Measurements from ENCODE around the gene SLC22A17.
"Not testable (repeated sequence)": the region's sequence is repeated elsewhere in the genome, so short reads cannot be mapped to it uniquely, and the experiment has no call there.

SLC22A17 gene

DNA sequence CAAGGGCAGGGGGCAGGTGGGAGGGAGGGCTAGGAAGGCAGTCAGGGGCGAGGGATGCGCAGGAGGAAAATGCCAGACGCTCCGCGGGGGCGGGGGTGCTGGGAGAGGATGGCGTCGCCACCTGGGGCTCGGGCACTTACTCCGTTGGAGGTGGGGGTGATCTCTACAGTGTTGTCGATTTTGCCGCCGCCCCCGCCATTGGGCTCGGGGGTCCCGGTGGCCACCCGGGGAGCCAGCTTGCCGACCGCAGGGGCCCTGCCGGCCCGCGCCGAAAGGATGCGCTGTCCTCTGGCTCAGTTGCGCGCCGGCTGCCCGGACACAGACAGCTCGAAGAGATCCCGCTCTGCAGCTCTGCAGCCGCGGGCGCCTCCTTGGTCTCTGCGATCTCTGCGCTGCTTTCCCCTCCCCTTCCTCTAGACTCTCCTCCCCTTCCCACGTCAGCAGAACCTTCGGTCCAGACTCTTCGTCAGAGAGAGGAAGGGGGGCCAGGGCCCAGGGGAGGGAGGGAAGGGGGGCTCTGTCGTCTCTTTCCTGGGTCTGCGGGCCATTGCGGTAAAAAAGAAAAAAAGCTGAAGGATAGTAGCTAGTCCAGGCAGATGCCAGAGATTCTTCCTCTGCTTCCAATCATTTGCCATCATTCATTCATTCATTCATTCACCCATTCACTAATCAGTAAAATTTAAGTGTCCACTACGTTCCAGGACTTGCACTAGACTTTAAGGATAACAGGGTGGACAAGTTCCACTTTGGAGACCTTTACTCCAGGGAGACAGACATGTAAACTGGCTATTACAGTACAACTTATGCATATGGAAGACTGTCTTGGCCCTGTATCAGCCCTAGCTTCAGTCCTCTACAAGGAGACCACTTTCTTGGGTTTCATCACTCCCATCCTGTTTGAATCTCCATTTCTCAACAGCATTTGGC is at the start of gene SLC22A17:
TSS of gene SLC22A17 (minus strand) at position 382 of the 927 bp plus-strand sequence.
- DNase-seq: peak; percentile 47

DNA sequence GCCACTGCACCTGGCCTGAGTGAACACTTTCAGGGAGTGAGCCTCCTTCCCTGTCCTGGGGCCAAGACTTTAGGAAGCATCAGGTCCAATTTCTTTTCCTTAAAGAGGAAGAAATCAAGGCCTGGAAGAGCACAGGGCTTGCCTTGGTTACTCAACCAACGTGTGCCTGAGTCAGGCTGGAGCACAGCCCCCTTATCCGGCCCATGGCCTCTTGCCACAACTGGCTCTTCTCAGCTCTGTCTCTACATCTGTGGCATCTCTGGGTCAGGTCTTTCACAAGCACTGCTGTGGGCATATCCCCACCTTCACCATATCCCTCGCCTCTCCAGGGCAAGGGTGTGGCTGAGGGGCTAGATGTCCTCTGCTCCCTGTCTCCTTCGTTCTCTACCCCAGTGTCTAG is 48.6 kb upstream of the SLC22A17 start:
- no peak for DNase-seq

DNA sequence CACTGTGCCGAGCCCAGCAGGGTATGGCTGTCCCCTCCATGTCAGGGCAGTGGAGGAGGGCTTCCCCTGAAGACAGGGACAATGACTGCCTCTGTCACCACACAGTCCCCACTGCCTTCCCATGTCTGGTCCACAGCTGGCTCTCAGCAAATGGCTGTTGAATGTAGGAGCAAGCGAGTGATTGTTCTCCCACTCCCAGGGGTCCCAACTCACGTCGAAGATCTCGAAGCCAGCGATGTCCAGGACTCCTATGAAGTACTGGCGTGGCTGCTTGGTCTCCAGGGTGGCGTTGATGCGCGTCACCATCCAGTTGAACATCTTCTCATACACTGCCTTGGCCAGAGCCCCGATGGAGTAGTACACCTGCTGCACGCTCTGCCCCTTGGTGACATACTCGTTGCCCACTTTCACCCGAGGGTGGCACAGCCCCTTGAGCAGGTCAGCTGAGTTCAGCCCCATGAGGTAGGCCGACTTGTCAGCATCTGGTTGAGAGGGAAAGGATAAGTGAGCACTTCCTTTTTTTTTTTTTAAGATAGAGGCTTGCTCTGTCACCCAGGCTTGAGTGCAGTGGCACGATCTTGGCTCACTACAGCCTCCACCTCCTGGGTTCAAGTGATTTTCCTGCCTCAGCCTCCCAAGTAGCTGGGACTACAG is 47.9 kb upstream of the SLC22A17 start:
- not testable (repeated sequence) for DNase-seq

DNA sequence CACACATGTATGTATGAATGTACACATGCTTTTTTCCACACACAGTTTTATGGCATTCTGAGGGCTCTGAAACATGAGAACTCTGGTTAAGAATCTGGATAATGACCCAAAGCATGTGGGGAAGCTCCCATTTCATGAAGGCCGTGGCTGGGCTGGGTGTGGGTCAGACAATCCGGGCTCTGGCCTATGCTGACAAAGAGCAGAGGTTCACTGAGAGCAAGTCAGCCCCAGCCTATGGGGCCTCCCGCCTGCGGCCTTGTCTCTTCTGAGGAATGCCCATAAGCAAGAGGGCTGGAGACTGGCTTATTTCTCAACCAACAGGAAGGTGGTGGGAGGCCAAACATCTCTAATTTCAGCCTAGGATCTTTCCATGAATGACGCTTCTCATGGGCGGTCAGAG is 46.9 kb upstream of the SLC22A17 start:
- DNase-seq: no peak

DNA sequence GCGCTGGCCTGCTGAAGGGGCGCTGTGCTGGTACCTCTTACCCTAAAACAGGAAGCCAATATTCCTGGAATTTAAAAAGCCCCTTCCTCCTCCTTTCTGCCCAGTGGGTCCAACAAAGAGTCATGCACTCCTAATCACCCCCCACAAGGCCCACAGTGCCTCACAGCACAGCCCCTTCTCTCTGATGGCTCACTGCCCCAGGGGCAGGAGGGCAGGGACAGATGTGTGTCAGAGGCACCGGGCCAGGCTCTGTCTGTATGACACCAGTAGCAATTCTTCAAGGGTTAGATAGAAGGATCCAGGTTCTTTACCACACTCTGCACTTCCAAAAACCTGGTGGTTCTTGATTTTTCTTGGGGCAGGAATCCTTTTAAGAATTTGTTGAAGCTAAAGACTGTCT is 46.4 kb upstream of the SLC22A17 start:
- DNase-seq: no peak

DNA sequence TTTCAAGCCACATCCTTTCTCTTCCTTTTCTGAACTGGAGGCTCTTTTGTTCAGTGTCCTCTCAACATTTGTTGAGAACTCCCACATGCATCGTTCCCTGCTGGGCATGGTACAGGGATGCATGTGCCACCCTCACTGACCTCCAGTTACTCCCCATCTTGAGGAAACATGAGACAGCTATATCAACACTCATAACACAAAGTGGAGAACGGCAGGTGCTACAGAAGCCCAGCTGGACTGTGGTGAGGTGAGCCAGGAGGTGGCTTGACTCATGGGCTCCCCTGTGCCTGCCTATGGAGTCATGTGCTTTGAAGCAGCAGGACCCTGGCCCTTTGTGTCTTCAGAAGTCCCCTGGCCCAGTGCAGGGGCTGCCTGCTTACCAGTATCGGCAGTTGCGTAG is 45.7 kb upstream of the SLC22A17 start:
- DNase-seq: no peak

DNA sequence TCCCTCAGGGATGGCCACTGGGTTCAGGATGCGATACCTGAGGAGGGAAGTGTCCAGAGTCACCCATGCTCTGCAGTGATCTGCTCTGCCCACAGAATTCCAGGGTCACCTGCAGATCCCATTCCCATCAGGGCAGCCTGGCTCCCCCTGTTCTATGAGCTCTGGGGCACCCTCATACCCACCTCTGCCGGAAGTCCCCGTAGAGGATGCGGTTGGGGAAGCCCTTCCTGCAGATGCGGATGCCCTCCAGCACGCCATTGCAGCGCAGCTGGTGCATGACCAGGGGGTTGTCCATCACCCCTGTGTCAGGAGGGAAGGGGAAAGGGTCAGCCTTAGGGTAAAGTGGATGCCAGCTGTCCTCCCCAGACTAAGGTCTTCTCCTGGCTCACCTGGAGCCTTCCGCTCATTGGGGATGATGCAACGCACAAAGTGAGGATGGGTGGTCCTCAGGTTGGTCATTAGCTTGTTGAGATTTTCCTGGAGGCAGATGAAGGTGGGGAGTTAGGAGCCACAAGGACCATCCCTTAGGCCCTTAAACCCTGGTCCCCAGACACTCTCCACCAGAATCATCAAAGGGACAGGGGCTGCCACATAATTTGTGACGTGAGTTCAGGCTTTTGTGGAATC is 44.2 kb upstream of the SLC22A17 start:
- no peak for DNase-seq

DNA sequence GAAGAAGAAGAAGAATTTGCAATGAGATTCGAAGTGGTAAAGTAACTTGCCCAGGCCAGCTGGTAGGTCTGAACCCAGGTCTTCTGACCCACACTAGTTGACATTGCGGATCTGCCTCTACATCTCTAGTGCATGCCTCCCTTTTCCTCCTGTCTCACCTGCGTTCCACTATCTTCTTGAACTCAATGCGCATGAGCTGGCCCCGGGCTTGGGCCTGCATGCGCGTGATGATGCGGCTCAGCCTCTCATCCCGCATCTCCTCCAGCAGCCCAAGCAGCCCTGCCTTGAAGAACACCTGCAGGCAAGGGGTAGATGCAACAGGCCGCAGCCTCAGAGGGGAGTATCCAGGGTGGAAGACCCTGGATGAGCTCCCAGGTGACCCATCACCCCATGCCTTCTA is 43.4 kb upstream of the SLC22A17 start:
- no peak for DNase-seq

GRCh38 chr14:23392613-23393012 is 39.9 kb upstream of the SLC22A17 start:
- DNase-seq: no peak

- DNase-seq: not testable (repeated sequence)
Measured at GRCh38 chr14:23389871-23390270, 37.2 kb upstream of the SLC22A17 start.

- DNase-seq: no peak
Measured at GRCh38 chr14:23389396-23389795, 36.7 kb upstream of the SLC22A17 start.

DNA sequence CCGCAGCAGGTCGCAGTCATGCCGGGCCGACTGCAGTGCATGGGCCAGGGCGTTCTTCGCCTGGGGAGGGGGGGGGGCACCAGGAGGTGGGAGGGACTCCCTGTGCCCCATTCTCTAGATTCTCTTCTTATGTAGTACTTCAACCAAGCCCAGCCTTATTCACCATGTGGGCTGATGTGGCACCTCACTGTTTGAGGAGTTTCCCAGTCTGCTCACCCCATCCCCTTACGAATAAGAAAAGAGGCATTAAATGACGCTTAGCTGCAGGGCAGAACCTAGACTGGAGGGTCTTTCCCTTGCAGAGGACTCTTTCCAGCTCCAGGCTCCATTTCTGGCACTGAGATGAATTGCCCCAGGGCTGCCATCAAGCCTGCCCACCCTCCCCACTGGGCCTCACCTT is 36.3 kb upstream of the SLC22A17 start:
- no peak for DNase-seq

GRCh38 chr14:23387916-23388882 is 35.5 kb upstream of the SLC22A17 start:
- no peak for DNase-seq

DNA sequence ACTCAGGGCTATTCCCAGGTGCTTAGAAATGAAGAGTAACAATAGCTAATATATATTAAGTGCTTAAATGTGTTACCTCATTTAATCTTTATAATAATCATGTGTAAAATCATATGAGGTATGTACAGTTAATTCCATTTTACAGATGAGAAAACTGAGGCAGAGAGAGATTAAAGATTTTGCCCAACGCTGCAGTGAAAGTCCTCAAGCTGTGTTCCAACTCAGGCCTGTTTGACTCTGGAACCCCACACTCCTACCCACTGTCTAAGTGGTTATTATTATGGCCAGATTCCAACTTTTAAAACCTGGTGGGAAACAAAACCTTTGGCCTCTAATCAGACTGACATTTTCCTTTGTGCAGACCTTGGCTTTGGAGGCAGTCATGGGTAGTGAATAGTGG is 34.3 kb upstream of the SLC22A17 start:
- no peak for DNase-seq

DNA sequence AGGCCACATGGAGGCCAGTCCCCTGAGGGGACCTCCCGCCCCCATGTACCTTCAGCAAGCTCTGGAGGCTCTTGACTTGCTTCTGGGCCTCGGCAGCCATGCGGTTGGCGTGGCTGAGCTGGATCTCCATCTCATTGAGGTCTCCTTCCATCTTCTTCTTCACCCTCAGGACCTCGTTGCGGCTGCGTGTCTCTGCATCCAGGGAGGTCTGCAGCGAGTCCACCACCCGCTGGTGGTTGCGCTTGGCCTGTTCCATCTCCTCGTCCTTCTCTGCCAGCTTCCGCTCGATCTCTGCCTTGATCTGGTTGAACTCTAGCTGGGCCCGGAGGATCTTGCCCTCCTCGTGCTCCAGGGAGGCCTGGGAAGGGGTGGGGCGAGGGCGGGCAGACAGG is 33.6 kb upstream of the SLC22A17 start:
- not testable (repeated sequence) for DNase-seq

DNA sequence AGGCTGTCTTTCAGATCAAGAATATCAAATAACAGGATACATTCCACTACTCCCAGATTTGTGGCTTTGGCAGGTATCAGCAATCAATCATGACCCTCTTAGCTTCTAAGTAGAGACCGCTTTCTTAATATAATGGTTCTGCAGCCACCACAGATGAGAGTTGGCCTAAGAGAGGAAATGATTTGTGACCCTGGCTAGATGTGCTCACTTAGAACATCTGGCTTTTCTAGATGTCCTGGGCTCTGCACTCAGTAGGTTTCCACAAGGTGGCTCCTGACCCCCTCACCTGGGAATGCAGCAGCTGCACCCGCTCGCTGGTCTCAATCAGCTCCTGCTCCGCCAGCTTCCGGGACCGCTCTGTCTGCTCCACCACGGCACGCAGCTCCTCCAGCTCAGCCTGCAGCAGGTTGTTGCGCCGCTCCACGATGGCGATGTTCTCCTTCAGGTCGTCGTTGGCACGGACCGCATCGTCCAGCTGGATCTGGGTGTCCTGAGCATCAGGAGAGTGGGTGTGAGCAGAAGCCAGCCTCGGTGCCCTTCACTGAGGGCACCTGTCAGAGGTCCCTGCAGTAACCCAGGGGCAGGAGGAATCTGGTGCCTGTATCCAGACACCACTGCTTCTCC is 33.1 kb upstream of the SLC22A17 start:
- no peak for DNase-seq

DNA sequence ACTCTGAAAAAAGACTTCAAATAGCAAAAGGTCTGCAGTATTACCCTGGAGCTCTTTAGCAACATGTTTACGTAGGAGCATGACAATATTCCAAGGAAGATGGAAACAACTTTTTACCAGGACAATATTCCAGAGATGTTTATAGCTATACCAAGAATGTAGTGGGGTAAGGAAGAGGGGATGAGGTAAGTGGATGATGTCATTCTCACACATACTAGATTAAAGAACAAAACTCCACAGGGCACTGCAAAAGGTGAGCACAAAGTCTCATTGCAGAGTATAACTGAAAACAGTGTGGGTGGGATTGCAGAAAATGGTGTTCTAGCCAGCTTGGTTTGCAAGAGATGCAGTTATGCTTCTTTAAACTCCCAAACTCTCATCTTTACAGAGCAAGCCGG is 32.6 kb upstream of the SLC22A17 start:
- no peak for DNase-seq

DNA sequence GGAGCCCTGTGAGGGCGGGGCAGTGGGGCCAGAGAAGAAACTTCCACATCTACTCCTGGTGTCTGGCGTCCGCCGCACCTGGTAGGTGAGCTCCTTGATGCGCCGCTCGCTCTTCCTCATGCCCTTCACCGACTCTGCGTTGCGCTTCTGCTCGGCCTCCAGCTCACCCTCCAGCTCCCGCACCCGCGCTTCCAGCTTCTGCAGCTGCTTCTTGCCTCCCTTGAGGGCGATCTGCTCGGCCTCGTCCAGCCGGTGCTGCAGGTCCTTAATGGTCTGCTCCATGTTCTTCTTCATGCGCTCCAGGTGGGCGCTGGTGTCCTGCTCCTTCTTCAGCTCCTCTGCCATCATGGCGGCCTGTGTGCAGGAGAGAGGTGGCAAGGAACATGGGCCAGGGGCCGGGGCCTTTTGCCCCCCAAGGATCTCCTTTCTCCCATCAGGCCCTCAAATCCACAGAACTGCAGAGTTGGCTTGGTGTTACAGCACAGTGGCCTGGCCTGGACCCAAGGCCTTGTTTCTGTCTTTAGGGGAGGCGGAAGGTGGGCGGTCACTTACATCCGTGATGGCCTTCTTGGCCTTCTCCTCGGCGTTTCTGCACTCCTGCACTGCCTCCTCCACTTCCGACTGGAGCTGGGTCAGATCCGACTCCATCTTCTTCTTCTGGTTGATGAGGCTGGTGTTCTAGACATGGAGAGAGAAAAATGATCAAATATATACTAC is 31.8 kb upstream of the SLC22A17 start:
- no peak for DNase-seq

DNA sequence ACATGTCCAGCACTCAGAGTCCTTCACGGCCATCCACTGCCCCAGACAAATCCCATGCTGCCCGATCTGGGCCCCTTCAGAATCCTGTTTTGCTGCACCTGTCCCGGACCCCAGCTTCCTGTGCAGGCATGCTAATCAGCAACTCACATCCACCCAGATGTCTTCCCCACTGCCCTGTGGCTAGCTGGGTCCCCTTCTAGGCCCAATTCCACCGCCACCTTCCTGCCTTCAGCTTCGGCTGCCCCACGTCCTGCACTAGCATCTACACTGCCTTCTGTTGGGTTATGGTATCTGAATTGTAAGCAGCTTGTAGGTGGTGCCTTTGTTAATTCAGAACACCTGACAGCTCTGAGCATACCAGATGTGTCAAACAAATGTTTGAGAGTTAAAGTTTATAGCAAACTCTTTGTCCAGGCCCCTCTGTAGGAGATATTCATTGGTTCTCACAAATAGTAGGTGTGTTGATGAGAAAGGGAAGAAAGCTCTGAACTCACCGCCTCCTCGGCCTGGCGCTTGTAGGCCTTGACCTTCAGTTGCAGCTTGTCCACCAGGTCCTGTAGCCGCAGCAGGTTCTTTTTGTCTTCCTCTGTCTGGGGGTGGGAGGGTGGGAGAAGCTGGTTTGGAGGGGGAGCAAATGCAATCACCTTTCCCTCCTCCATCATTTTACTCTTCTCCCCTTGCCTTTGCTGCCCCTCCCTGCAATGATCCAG is 30.2 kb upstream of the SLC22A17 start:
- DNase-seq: no peak

DNA sequence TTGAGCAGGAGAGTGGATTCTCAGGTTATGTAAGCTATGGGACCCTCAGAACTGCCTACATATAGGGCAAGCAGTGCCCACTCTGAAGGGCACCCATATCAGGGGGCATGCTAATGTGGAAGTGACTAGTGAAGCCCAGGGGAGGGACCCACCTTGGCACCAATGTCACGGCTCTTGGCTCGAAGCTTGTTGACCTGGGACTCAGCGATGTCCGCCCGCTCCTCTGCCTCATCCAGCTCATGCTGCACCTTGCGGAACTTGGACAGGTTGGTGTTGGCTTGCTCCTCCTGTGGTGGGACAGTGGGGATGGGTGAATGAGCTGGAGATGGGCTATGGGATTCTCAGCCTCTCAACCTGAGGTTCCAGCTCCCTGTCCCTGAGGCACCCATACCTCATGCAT is 29.6 kb upstream of the SLC22A17 start:
- DNase-seq: no peak

DNA sequence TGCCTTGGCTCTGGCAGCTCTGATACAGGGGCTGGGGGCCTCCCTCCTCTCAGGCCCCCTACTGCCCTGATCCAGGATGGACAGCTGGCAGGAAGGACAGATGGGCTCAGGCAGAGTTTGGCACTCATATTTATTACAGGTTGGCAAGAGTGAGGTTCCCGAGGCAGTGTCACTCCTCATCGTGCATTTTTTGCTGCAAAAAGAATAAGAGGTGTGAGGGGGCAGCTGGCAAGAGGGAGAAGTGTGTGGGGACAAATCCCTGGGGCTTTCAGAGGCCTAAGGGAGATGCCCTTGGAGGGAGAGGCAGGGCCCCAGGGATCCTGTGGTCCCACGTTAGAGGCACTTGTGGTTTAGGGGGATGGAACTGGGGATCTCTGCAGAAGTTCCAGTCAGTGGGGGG is 29.2 kb upstream of the SLC22A17 start:
- DNase-seq: no peak

All from NCI-H1048 (cell line).